Naive B cell (primary cell): ENCODE measurements around the gene CDH23. TPM values are rescaled to one million over a fixed set of nuclear protein-coding genes. Genes with fewer than 3 reads are reported as not detected.

Experiments
- ATAC-seq, 2 donors: fragments of 150-1000 bp; cut with Tn5 transposase; 2 replicates each; pipeline ENCODE4 v1.10.0; 2021; ENCODE audit warnings: low read depth in 2 of 2, mild to moderate bottlenecking in 2 of 2, moderate library complexity in 2 of 2
- DNase-seq: peaks from one replicate; pipeline ENCODE4 v3.0.0; 2022
- H3K27ac Mint-ChIP-seq, 6 donors: one replicate each; pipeline ENCODE4 v1.8.0; 2020 to 2022; ENCODE audit warnings: mild to moderate bottlenecking in 6 of 6, mixed read lengths in 6 of 6, moderate library complexity in 5 of 6, inconsistent platforms in 2 of 6
- H3K27me3 Mint-ChIP-seq, 3 donors: one replicate each; pipeline ENCODE4 v1.8.0; 2021 to 2022; ENCODE audit warnings: mixed read lengths in 3 of 3, mild to moderate bottlenecking in 1 of 3
- H3K36me3 Mint-ChIP-seq, 2 donors: one replicate each; pipeline ENCODE4 v1.8.0; 2020 to 2022; ENCODE audit warnings: mixed read lengths in 2 of 2, inconsistent platforms in 1 of 2, mild to moderate bottlenecking in 1 of 2
- H3K4me1 Mint-ChIP-seq, 3 donors: one replicate each; pipeline ENCODE4 v1.8.0; 2020 to 2022; ENCODE audit warnings: mixed read lengths in 3 of 3, inconsistent platforms in 1 of 3, mild to moderate bottlenecking in 1 of 3, moderate library complexity in 1 of 3
- H3K4me3 Mint-ChIP-seq, 8 donors: one replicate each; pipeline ENCODE4 v1.8.0; 2020 to 2022; ENCODE audit warnings: mild to moderate bottlenecking in 8 of 8, mixed read lengths in 8 of 8, moderate library complexity in 8 of 8, inconsistent platforms in 2 of 8
- H3K9me3 Mint-ChIP-seq, 7 donors: one replicate each; pipeline ENCODE4 v1.8.0; 2020 to 2022; ENCODE audit warnings: mixed read lengths in 7 of 7, mild to moderate bottlenecking in 5 of 7, inconsistent platforms in 2 of 7, moderate library complexity in 1 of 7
- polyA plus RNA-seq, 6 donors: library from polyadenylated mRNA; unstranded; fragments of 300-500 nt; fragmentation: Illumina TruSeq; gene quantifications; one replicate each; pipeline ENCODE4 v1.2.3, GENCODE V29; 2021; ENCODE audit warnings: low read depth in 6 of 6

CDH23 gene
- polyA plus RNA-seq, 6 donors from 2014 or later, result 0.05 to 0.62 (median 0.21) TPM; not detected in 2

DNA sequence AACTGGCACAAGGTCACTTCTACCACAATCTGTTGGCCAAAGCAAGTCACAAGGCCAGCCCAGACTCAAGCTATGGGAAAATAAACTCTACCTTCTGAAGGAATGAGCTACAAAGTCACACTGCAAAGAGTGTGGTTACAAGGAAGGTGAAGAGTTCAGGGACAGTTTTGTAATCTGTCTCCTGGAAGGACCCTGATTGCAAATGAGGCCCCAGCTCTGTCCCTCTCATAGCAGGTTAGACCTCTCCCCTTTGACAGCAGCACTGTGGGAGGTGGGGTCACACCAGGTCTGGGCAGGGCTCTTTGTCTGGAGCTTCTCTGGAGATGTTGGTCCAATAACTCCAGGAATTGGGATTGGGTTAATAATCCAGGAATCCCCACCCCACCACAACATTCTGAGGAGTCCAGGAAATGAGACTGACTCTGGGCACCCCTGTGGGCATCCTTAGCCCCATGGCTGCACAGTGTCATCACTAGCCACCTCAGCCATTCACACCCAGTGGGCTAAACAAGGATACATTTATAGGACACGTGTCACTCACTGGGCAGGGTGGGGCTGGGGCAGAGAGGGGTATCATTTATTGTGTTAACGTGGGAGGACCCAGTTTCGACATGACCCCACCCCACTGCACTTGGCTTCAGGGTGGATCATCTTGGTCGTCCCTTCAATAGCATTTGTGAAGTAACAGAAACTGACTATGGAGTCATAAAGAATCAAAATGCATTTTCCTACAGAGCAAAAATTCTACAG, 346.5 kb downstream of the CDH23 start:
- ATAC-seq (no peak), DNase-seq (no peak)
- H3K36me3 Mint-ChIP-seq, result no peaks in the 10 kb centered on the region
- H3K4me1 Mint-ChIP-seq, result peaks cover 62 to 72% (median 66%) of the 10 kb centered on the region in 3 donors
- H3K4me3 Mint-ChIP-seq, result no peak overlapping the region
- H3K27ac Mint-ChIP-seq, result peak overlapping the region in 1 of 6 donors; percentile 54
- no peaks in the 10 kb centered on the region for H3K9me3 Mint-ChIP-seq
- H3K27me3 Mint-ChIP-seq, result no peaks in the 10 kb centered on the region

DNA sequence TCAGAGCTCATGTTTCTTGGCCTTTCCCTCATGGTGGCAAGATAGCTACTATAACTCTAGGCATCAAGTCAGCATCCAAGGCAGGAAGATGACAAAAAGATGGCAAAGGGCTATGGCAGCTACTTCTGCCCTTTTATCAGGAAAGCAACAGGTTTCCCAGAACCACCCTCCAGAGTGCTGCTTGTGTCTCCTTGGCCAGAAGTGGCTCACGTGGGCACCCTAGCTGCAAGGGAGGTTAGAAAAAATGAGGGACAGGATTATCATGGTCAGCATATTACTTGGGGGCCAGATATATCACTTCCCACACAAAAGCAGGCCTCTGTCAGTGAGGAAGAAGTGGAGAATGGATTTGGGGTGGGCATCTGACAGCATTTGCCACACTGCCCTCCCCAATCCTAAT, 347.1 kb downstream of the CDH23 start:
- Mint-ChIP-seq H3K36me3 (no peaks in the 10 kb centered on the region), H3K27ac (no peak overlapping the region), H3K9me3 (peaks cover 0 to 2% (median 0%) of the 10 kb centered on the region in 7 donors), H3K4me1 (peaks cover 68 to 76% (median 72%) of the 10 kb centered on the region in 3 donors), H3K27me3 (no peaks in the 10 kb centered on the region), H3K4me3 (no peak overlapping the region)
- ATAC-seq (no peak), DNase-seq (no peak)

DNA sequence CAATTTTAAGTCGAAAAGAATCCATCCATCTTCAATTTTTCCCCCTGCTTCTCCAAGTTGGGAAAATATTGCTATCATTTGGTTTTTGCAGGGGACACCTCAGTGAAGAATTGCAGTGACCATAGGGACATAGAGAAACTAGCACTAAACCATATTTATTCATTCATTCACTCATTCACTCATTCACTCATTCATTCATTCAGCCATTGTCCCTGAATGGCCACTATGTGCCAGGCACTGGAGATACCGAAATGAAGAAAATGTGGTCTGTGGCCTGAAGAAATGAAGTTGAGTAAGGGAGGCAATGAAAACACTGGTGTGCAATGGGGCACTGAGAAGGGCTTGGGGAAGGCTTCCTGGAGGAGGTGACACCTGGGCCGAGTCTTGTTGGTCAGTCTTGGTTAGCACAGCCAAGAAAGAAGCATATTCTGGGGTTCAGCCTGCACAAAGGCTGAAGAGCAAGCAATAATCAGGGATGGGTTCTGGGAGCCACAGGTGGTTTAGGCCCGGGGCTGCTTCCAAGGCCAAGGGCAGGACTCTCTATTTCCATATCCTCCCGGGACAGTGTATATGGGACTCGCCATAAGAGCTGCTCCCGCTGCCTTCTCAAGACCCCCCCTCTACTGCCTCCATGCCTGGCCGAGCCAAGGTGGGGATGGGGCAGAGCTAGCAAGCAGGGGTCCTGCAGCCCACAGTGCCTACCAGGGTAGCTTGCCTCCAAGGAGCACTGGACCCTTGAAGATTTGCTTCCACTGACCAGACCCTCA, 348.4 kb downstream of the CDH23 start:
- no peak for DNase-seq
- Mint-ChIP-seq H3K27ac (peak overlapping the region in 2 of 6 donors; percentile 7 to 24), H3K9me3 (peaks cover 0 to 2% (median 0%) of the 10 kb centered on the region in 7 donors), H3K4me3 (peak overlapping the region in 1 of 8 donors; percentile 82), H3K4me1 (peaks cover 69 to 79% (median 78%) of the 10 kb centered on the region in 3 donors), H3K27me3 (no peaks in the 10 kb centered on the region), H3K36me3 (no peaks in the 10 kb centered on the region)
- no peak for ATAC-seq

DNA sequence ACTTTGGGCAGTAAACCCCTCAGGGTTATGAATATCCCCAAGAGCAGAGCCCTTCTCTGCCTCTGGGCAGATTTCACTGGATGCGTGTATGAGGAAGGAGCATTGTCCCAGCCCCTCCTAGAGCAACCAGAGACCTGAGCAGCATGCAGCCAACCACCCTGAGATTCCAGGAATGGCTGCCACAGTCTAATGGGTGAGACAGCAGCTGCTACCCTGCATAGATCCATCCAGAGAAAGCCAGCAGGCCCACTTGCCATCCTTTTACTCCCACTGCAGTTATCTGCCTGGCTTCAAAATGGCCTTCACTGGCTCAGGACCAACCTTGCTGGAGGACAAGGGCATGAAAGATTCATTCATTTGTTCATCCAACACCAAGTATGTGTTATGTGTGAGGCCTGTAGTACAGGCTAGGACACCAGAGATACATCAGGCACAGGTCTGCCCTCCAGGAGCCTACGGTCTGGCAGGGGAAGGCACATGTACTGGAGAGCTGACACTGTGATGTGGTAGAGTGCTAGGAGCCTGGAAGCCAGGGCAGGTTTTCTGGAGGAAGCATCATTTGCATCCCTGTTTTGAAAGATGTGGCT, 349.0 kb downstream of the CDH23 start:
- no peaks in the 10 kb centered on the region for H3K27me3 Mint-ChIP-seq
- DNase-seq (no peak), ATAC-seq (no peak)
- H3K4me1 Mint-ChIP-seq, result peaks cover 70 to 80% (median 78%) of the 10 kb centered on the region in 3 donors
- peaks cover 0 to 2% (median 0%) of the 10 kb centered on the region in 7 donors for H3K9me3 Mint-ChIP-seq
- peaks cover 0 to 6% of the 10 kb centered on the region in 2 donors for H3K36me3 Mint-ChIP-seq
- H3K27ac Mint-ChIP-seq, result peak overlapping the region in 4 of 6 donors; percentile 24 to 93 (median 61)
- H3K4me3 Mint-ChIP-seq, result peak overlapping the region in 3 of 8 donors; percentile 50 to 60 (median 56)

DNA sequence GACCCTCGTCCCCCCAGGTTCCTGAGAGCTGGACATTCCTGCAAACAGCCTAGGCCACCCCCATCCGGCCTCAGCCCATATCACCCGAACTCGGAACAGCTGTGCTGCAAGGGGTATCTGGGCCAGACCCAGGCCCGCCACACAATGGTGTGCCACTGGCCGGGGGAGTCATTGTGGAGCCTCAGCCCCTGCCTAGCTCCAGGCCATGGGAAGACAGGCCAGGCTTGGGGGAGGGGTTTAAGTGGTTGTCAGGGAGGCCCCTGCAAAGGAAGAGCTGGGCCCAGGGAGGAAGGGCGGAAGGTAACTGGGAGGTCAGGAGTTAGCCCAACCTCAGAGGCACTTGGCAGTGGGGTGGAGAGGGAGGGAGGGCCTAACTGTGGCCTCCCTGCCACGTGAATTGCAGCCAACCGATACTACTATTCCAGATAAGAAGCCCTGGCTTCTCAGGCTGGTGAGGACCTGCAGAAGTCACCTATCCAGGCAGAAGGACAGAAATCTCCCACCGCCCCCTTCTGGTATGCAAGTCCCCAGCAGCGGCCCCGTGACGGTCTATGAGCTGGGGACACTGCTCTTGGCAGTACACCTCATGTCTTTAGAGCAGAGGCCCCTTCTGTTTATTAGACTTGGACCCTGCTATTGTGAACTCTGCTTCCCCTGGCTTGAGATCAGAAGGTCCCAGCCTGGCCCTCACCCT, 349.8 kb downstream of the CDH23 start:
- no peak for DNase-seq
- H3K36me3 Mint-ChIP-seq, result peaks cover 0 to 7% of the 10 kb centered on the region in 2 donors
- no peak for ATAC-seq

DNA sequence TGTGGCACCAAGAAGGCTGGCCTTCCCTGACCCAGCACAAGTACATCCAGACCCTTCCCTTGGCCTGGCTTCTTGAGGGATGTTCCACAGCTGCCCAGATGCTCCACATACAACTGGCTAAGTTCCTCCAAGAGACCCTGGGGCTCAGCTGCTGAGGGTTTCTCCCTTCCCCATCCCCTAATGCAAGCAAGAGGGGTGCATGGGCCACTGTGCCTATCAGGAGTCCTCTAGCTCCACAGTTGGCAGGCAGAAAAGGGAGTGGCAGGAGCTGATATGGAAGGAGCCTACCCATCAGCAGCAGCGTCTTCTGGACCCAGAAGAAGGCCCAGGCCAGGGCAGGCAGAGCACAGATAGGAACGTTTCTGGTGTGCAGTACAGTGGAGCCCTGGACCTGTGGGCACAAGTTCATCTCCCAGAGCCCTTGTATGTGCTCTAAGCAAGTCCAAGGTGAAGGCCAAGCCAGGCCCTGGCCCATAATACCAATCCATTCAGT, 350.4 kb downstream of the CDH23 start:
- peaks cover 0 to 7% of the 10 kb centered on the region in 2 donors for H3K36me3 Mint-ChIP-seq
- H3K27ac Mint-ChIP-seq, result peak overlapping the region; percentile 38 to 99 (median 94)

More for the DNA sequence above, 349.8 kb downstream of the CDH23 start:
- Mint-ChIP-seq H3K9me3 (peaks cover 0 to 2% (median 0%) of the 10 kb centered on the region in 7 donors), H3K27me3 (no peaks in the 10 kb centered on the region), H3K27ac (peak overlapping the region in 5 of 6 donors; percentile 67 to 99 (median 88)), H3K4me1 (peaks cover 65 to 77% (median 76%) of the 10 kb centered on the region in 3 donors), H3K4me3 (peak overlapping the region in 5 of 8 donors; percentile 48 to 90 (median 76))

DNA sequence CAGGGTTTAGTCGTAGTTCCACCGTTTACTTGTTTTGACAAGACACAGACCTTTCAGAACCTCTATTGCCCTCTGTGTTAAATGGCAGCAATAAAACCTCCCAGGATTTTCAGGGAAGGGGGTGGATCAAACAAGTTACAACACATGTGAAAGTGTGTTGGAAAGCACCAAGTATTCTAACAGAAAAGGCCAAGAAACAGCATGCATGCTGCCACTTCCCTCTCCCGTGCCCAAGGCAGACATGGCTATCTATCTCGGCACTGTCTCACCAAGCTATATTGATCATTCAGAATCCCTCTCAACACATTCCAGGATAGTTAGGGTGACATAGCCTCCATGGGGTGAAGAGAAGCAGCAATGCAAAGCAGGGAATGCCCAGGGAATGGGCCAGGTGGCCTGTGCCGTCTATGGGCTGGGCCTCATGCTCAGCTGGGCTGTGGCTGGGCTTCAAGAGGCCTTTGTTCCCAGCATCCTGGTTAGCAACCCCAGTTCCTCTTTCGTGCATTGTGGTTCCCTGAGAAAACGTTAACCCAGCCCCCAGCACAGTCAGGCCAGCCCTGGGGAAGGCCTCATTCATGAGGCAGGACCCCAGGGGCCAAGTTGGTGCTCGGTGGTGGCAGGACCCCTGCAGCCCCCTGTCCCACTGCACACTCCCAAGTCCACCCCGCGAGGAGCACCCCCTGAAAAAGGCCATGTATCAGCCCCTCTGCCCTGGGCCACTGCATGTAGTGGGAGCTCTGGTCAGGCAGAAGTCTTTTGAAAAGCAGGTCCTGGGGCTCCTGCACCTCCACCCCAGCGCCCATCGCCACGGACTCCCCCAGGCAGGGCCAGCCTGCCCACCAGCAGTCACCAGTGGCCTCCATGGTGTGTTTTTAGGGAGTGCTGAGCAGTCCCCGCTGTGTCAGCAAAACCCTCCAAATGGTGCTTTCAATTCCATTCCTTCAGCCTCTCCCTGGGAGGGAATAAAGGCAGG, 351.1 kb downstream of the CDH23 start:
- H3K4me1 Mint-ChIP-seq, result peaks cover 67 to 79% (median 78%) of the 10 kb centered on the region in 3 donors
- H3K9me3 Mint-ChIP-seq, result peaks cover 0 to 2% (median 0%) of the 10 kb centered on the region in 7 donors
- peak in 1 of 2 donors; percentile 17 for ATAC-seq
- peak overlapping the region in 7 of 8 donors; percentile 47 to 90 (median 79) for H3K4me3 Mint-ChIP-seq
- peak; percentile 41 for DNase-seq
- H3K27ac Mint-ChIP-seq, result peak overlapping the region; percentile 38 to 99 (median 94)
- H3K36me3 Mint-ChIP-seq, result peaks cover 0 to 7% of the 10 kb centered on the region in 2 donors
- H3K27me3 Mint-ChIP-seq, result no peaks in the 10 kb centered on the region

More for the DNA sequence above, 350.4 kb downstream of the CDH23 start:
- peaks cover 0 to 2% (median 0%) of the 10 kb centered on the region in 7 donors for H3K9me3 Mint-ChIP-seq
- H3K4me1 Mint-ChIP-seq, result peaks cover 65 to 79% (median 76%) of the 10 kb centered on the region in 3 donors
- no peaks in the 10 kb centered on the region for H3K27me3 Mint-ChIP-seq
- no peak for ATAC-seq
- peak overlapping the region in 6 of 8 donors; percentile 48 to 90 (median 80) for H3K4me3 Mint-ChIP-seq
- no peak for DNase-seq

DNA sequence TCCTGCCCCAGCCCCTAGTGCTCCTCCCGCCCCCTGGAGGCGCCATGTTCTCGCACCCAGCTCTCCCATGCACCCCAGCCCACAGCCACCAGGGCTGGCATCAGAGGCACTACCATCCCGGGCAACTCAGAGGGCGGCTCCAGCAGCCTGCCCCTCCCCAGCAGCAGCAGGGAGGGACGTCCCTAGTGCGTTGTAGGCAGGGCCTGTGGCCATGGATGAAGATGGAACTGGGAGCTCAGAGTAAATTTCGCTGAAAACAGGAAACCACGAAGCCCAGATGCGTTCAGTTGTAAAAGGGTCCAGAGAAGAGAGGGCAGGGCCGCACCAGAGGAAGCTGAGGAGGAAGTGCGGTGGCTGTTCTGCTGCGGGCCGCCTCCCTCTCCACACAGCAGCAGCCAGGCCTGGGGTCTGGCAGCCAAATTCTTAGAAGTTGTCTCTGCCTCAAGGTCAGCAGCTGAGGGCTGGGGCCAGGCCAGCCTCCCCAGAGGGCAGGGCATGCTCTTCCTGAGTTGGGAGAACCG, 352.0 kb downstream of the CDH23 start:
- peak; percentile 80 for DNase-seq
- H3K9me3 Mint-ChIP-seq, result peaks cover 0 to 2% (median 0%) of the 10 kb centered on the region in 7 donors
- H3K4me1 Mint-ChIP-seq, result peaks cover 76 to 87% (median 86%) of the 10 kb centered on the region in 3 donors
- peaks cover 0 to 7% of the 10 kb centered on the region in 2 donors for H3K36me3 Mint-ChIP-seq
- peak overlapping the region; percentile 59 to 99 (median 95) for H3K27ac Mint-ChIP-seq
- peak; percentile 84 to 86 for ATAC-seq
- H3K4me3 Mint-ChIP-seq, result peak overlapping the region; percentile 25 to 90 (median 81)
- no peaks in the 10 kb centered on the region for H3K27me3 Mint-ChIP-seq

DNA sequence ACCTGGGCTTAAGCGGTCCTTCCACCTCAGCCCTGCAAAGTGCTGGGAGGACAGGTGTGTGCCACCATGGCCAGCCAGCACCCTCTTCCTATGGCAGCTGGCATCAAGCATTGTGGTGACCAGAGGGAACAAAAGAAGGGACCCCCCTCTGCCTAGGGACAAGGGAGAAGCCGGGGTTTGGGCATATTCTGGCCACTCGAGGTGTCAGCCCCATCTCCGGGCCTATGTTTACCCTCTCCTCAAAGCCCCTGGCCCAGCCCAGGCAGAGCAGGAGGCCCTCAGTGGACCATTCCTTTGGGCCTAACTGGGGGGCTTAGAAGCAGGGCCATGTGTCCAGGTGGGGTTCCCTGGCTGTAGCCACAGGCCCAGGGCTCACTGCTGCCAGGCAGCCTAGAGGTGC, 352.7 kb downstream of the CDH23 start:
- Mint-ChIP-seq H3K36me3 (peaks cover 0 to 7% of the 10 kb centered on the region in 2 donors), H3K27ac (peak overlapping the region in 4 of 6 donors; percentile 93 to 99 (median 96))
- ATAC-seq, result no peak

DNA sequence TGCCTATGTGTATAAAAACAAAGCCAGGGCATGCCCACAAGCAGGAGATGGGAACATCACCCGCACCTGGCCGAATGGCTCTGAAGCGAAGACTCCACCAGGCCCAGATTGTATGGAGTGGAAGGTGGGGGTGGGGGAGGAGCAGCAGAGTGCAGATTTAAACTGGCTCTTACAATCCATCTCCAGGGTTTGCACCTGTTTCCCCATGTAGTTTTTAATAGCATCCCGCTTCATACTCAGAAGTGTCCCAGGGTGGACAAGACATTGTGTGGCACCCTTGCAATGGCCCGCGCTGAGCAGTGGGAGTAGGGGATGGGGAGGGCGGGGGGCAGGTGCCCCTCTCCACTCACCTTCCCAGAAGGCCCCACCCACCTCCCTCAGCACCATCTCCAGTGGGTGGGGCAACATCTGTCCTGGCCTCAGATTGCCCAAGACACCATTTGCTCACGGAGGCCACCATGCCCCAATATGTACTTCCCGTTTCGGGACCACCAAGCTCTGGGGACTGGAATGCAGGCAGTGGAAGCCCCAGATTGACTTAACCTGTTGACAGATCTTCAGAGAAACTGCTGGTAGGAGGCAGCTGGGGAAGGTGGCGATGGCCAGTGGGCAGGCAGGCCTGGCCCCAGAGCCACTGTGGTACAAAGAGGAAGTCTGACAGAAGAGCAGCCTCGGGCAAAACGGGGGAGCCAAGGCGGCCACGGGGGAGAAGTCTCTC, 353.6 kb downstream of the CDH23 start:
- H3K9me3 Mint-ChIP-seq, result peaks cover 0 to 2% (median 0%) of the 10 kb centered on the region in 7 donors
- H3K27ac Mint-ChIP-seq, result peak overlapping the region; percentile 83 to 99 (median 94)
- no peaks in the 10 kb centered on the region for H3K27me3 Mint-ChIP-seq
- DNase-seq (no peak), ATAC-seq (no peak)
- peak overlapping the region in 7 of 8 donors; percentile 58 to 85 (median 79) for H3K4me3 Mint-ChIP-seq
- peaks cover 78 to 98% (median 97%) of the 10 kb centered on the region in 3 donors for H3K4me1 Mint-ChIP-seq
- H3K36me3 Mint-ChIP-seq, result peaks cover 0 to 7% of the 10 kb centered on the region in 2 donors

More for the DNA sequence above, 352.7 kb downstream of the CDH23 start:
- peak overlapping the region in 6 of 8 donors; percentile 25 to 85 (median 76) for H3K4me3 Mint-ChIP-seq
- H3K9me3 Mint-ChIP-seq, result peaks cover 0 to 2% (median 0%) of the 10 kb centered on the region in 7 donors
- H3K4me1 Mint-ChIP-seq, result peaks cover 82 to 93% (median 92%) of the 10 kb centered on the region in 3 donors
- no peak for DNase-seq
- no peaks in the 10 kb centered on the region for H3K27me3 Mint-ChIP-seq

DNA sequence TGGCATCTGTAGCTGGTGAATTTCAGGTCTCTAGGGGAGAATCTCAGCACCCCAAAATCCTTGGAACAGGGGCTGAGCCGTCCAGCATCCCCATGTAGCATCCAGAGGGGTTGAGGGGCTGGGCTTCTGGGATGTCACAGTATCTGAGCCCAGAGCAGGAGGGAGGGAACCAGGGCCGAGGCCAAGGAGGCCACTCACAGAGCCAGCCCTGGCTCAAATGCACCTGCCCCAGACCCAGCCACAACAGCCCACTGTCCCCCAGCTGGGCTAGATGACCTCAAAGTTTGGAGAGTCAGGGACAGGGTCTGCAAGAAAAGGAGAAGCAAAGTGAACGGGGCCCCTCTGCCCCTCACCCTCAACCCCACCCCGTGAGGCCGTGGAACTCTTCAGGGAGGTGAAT, 354.3 kb downstream of the CDH23 start:
- no peaks in the 10 kb centered on the region for H3K27me3 Mint-ChIP-seq
- peak overlapping the region; percentile 79 to 99 (median 94) for H3K27ac Mint-ChIP-seq
- H3K36me3 Mint-ChIP-seq, result peaks cover 0 to 7% of the 10 kb centered on the region in 2 donors

More for the DNA sequence above, 354.3 kb downstream of the CDH23 start:
- peaks cover 0 to 2% (median 0%) of the 10 kb centered on the region in 7 donors for H3K9me3 Mint-ChIP-seq
- ATAC-seq (no peak), DNase-seq (no peak)
- H3K4me1 Mint-ChIP-seq, result peaks cover 75 to 96% (median 93%) of the 10 kb centered on the region in 3 donors
- H3K4me3 Mint-ChIP-seq, result peak overlapping the region in 7 of 8 donors; percentile 58 to 85 (median 74)
